ENCODE data around the gene KEL. TPM values are rescaled to one million over a fixed set of nuclear protein-coding genes. Genes with fewer than 3 reads are reported as not detected.

The KEL gene
- total RNA-seq, 1 donor from 2014 or later, result 0.64 TPM

GRCh38 chr7:142892951-142893350, 69.2 kb downstream of the KEL start:
- Mint-ChIP-seq H3K9me3 (ENCODE audit: unreplicated experiment) (no peaks in the 10 kb centered on the region), H3K27me3 (ENCODE audit: unreplicated experiment) (peaks cover 11% of the 10 kb centered on the region), H3K4me3 (ENCODE audit: unreplicated experiment) (no peak overlapping the region), H3K4me1 (ENCODE audit: low read depth, unreplicated experiment) (no peaks in the 10 kb centered on the region), H3K36me3 (ENCODE audit: unreplicated experiment) (no peaks in the 10 kb centered on the region), H3K27ac (ENCODE audit: unreplicated experiment) (no peak overlapping the region)
- DNase-seq, result no peak
- TF ChIP-seq CTCF (IDR thresholded peaks at IDR 0.05; ENCODE audit: partially characterized antibody, unreplicated experiment), result no peak

DNA sequence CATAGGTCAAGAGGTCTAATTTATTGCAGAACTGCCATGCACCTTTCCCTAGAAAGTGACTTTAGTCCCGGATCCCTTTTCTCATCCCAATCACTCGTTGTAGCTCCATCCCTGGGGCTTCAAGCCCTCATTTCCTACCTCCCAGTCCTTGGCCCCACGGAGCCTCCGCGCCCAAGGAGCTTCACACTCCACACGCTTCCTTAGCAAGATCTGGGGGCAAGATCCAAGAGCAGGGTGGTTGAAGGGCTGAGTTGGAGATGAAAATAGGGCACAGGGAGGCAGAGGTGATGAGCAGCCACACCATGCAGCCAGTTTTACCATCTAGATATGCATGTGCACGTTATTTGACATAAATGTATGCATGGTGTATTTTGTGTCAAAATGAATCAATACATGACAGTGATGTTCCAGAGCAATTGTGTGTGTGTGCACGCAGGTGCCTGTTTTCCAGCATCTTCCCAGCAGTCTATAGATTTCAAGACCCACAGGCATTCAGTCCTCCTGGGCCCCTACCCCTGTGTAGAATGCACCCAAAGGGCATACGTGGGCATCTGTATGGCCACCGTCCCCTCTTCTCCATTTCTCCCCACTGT, 70.6 kb downstream of the KEL start:
- Mint-ChIP-seq H3K9me3 (ENCODE audit: unreplicated experiment) (peaks cover 2% of the 10 kb centered on the region), H3K27me3 (ENCODE audit: unreplicated experiment) (peaks cover 13% of the 10 kb centered on the region), H3K4me3 (ENCODE audit: unreplicated experiment) (no peak overlapping the region), H3K27ac (ENCODE audit: unreplicated experiment) (no peak overlapping the region), H3K4me1 (ENCODE audit: low read depth, unreplicated experiment) (no peaks in the 10 kb centered on the region), H3K36me3 (ENCODE audit: unreplicated experiment) (no peaks in the 10 kb centered on the region)
- TF ChIP-seq CTCF (IDR thresholded peaks at IDR 0.05; ENCODE audit: partially characterized antibody, unreplicated experiment), result no peak
- DNase-seq, result no peak

Other genes starting within 250 kb of the KEL start
- not detected for gene PRSS1, start 212.9 kb downstream of the KEL start, total RNA-seq (ENCODE audit: unreplicated experiment)
- gene PRSS2, start 191.4 kb downstream of the KEL start, total RNA-seq (ENCODE audit: unreplicated experiment), result not detected
- gene EPHB6, start 107.3 kb downstream of the KEL start, total RNA-seq (ENCODE audit: unreplicated experiment), result 21.4 TPM
- gene TRPV6, start 76.6 kb downstream of the KEL start, total RNA-seq (ENCODE audit: unreplicated experiment), result 0.27 TPM
- gene TRPV5, start 28.6 kb downstream of the KEL start, total RNA-seq (ENCODE audit: unreplicated experiment), result 0.15 TPM
- gene LLCFC1, start 22.9 kb downstream of the KEL start, total RNA-seq (ENCODE audit: unreplicated experiment), result not detected
- not detected for gene OR9A2, start 64.8 kb upstream of the KEL start, total RNA-seq (ENCODE audit: unreplicated experiment)
- gene OR6V1, start 90.0 kb upstream of the KEL start, total RNA-seq (ENCODE audit: unreplicated experiment), result not detected
- not detected for gene PIP, start 169.7 kb upstream of the KEL start, total RNA-seq (ENCODE audit: unreplicated experiment)
- not detected for gene TAS2R39, start 221.1 kb upstream of the KEL start, total RNA-seq (ENCODE audit: unreplicated experiment)